Anterior cingulate cortex (tissue), 58 donors: ENCODE data around the gene ZNF586.
"Not testable (repeated sequence)": the region's sequence is repeated elsewhere in the genome, so short reads cannot be mapped to it uniquely, and the experiment has no call there.

ENCODE experiments used
- DNase-seq, 58 donors: peaks; one replicate each; lab custom pipeline; 2025; lab: John Stamatoyannopoulos, UW

ZNF586 gene

DNA sequence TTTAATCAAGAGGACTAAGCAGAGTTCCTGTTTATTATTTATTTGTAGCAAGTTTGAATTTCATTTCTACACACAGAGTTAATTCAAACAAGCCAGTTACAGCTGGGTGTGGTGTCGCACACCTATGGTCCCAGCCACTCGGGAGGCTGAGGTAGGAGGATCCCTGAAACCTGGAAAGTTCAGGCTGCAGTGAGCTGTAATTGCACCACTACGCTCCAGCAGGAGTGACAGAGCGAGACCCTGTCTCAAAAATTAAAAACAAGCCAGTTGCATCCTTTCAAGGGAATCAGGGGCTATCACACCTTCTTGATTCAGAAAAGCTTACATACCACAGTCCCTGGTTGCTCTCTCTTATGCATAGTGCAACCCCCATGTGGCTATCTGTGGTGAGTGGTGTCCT lies 19.8 kb downstream of the ZNF586 start:
- DNase-seq, result no peak

DNA sequence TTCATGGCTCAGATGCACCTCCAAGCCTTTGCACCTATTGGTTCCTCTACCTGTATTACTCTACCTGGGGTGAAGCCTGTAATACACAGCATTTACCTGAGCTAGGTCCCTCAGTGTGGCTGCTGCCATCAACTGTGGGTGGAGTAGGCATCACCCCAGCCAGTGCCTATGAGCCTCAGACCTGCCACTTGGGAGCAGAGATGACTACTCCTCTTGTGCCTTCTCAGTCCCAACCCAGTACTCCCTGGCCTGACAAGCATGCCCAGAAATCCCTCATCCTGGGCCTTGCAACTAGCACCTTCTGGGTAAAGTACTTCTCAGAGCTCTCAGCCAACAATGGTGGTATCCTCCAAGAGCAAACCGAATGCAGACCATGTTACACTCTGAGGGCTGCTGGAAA lies 27.1 kb downstream of the ZNF586 start:
- DNase-seq, result not testable (repeated sequence)

DNA sequence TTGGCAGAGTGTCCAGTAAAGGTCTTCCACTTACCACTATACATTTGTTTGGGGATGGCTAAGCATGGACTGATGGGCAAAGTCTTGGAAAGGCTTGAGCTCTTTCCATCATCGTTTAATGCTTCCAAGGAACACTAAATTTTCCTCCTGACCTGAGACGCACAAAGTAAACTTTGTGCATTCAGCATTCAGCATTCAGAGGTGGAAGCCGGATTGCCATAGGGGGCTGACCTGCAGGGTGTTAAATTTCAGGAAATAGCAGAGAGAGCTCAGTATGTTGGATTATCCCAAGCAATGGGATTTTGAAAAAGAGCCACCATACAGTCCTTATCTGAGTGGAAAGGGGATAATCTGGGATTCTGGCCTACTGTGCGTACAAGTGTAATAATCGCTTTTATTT lies 31.2 kb downstream of the ZNF586 start:
- DNase-seq, result no peak

DNA sequence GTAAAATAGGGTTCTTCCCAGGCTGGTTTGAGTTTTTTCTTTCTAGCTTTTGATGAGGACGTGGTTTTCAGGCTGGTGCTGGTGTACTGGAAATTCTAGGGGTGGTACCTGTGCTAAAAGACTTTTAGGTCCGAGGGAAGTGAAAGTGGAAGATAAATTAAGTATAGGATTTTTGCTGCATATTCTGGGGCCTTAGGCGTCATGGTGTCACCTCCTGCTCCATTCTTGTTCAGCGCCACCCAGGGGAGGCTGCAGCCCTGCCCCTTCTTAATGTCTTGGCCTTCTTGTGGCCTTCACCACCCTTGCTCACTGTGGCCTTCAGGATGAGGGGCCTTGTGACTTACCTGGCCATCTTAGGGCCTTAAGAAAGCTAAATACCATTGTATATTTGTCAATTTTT lies 32.8 kb downstream of the ZNF586 start:
- DNase-seq, result no peak

DNA sequence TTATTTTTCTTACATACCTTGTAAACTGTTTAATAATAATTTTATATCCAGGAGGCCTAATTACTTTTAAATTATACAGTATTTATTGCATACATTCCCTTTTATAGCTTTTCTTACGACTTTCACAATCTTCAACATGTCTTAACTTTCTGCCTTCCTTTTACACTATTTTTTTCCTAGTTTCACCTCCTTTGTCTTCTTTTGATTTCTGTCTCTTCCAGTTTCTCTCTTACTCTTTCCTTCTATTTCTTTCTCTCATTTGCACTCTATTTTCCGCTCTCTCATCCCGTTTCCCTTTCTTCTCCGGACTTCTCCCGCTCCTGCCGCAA lies 33.8 kb downstream of the ZNF586 start:
- DNase-seq, result no peak

DNA sequence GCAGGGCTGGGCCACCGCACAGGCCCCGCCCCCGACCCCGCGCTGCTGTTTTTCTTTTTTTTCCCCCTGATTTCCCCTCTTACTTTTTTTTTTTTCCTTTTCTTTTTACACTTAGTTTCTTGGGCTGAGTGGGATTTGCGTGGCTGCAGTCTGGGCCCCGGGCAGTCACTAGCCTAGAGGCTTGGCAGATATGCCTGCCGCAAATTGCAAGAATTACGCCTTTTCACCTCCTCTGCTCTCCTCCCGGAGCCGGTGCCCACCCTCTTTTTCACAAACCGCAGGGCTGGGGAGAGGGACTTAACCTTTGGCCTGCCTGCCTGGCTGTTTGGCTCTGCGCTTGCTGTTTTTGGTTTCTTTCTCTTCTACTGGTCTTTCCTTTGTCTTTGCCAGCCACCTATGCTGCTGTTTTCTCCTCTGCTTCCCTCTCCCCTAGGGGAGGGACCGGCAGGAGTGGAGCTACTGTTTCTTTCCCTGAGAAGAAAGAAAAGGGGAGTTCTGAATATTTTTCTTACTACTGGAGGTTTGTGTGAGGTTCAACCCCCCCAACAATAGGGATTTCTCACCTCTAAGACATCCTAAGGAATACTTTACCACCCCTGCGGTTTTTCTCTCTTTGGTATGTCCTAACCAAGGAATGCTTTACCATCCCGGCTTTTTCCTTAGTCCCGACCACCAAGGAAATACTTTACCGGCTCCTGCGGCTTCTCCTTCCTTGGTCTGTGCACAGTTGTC lies 34.3 kb downstream of the ZNF586 start:
- peak in 12 of 58 donors; percentile 2 to 18 (median 4) for DNase-seq

DNA sequence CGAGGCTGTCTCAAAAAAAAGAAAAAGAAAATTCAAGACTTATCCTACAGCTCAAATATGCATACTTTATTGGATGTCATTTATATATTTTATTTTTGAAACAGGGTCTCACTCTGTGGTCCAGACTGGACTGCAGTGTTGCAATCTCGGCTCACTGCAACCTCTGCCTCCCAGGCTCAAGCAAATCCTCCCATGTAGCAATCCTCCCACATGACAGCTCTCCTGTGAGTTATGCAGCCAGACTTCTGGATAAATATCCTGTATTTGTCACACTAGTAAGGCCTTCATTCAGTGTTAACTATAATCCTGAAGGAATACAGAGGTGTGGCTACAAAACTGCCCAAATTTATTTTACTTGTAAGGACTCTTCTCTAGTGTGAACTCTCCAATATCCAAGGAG lies 38.1 kb downstream of the ZNF586 start:
- no peak for DNase-seq

DNA sequence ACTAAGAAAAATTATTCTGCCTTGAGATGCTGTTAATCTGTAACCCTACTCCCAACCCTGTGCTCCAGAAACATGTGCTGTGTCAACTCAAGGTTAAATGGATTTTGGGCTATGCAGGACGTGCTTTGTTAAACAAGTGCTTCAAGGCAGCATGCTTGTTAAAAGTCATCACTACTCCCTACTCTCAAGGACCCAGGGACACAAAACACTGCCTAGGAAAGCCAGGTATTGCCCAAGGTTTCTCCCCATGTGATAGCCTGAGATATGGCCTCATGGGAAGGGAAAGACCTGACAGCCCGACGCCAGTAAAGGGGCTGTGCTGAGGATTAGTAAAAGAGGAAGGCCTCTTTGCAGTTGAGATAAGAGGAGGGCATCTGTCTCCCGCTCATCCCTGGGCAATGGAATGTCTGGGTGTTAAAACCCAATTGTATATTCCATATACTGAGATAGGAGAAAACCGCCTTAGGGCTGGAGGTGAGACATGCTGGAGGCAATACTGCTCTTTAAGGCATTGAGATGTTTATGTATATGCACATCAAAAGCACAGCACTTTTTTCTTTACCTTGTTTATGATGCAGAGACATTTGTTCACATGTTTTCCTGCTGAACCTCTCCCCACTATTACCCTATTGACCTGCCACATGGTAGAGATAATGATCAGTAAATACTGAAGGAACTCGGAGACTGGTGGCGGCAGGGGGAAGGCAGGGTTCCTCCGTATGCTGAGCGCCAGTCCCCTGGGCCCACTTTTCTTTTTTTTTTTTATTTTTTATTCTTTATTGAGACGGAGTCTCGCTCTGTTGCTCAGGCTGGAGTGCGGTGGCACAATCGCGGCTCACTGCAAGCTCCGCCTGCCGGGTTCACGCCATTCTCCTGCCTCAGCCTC lies 41.2 kb downstream of the ZNF586 start:
- not testable (repeated sequence) for DNase-seq

DNA sequence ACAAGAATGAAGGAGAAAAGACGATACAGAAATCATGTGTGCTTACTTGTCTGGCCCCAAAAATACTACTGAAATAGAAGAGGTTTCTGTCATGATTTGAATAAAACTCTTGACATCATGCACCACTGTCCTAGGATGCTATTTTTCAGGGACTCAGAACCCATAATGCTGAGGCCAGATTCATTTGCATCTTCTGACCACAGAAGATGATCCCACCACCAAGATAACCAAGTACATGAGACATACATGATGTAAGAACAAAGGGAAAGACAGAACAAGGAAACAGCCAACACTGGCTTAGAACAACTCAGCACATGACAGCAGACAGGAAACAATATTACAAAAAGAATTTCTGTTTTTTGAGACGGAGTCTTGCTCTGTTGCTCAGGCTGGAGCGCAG lies 42.8 kb downstream of the ZNF586 start:
- no peak for DNase-seq

DNA sequence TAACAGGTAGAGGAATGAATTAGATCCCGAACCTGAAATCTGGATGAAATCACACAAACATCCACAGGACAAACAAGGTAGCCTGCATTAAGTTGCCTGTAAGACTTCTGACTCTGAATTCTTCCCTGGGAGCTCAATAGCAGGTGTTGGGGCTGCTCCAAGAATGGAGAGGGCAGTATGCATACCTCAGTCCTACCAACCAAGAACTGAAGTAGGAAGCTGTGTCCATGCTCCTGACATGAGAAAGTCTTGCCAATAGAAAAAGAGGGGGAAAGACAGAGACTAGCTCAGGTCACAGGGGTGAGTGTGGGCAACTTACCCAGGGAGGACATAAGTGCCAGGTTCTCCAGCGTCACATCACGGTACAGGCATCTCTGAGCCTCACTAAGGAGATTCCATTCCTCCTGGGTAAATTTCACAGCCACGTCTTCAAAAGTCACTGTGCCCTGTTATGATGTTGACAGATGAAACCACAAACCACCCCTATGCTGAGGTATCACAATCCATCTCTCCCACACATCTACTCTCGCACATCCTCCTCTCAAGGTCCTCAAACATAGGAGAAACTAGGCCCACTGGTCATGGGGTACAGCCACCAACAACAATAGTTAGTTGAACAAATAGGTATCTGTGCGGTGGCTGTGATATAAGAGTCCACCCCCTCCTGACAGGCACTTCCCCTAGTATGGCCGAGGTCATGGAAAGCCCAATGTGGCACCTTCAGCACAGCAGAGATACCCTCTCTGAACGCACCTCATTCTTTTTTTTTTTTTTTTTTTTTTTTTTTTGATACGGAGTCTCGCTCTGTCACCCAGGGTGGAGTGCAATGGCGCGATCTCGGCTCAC lies 43.7 kb downstream of the ZNF586 start:
- DNase-seq, result not testable (repeated sequence)

DNA sequence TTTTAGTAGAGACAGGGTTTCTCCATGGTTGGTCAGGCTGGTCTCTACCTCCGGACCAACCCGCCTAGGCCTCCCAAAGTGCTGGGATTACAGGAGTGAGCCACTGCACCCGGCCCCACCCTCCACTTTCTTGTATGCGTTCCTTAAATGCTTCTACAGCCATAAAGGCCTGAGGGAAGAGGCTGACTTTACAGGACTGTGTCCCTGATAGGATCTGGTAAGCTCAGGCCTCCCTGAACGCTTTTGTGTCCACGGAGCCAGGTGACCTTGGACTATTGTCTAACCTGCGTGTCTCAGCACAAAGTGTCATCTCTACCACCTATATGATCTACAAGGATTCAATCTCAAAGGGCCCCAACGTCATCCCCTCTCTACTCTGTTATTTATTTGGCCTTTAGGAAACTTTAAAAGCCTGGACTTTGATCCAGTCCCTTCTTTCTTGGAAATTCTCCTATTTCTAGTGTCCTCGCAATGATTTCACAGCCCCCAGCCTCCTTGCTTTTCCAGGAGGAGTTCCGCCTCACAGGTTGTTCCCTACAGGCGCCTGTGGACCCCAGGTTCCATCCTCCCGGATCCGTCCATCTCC lies 44.5 kb downstream of the ZNF586 start:
- no peak for DNase-seq

DNA sequence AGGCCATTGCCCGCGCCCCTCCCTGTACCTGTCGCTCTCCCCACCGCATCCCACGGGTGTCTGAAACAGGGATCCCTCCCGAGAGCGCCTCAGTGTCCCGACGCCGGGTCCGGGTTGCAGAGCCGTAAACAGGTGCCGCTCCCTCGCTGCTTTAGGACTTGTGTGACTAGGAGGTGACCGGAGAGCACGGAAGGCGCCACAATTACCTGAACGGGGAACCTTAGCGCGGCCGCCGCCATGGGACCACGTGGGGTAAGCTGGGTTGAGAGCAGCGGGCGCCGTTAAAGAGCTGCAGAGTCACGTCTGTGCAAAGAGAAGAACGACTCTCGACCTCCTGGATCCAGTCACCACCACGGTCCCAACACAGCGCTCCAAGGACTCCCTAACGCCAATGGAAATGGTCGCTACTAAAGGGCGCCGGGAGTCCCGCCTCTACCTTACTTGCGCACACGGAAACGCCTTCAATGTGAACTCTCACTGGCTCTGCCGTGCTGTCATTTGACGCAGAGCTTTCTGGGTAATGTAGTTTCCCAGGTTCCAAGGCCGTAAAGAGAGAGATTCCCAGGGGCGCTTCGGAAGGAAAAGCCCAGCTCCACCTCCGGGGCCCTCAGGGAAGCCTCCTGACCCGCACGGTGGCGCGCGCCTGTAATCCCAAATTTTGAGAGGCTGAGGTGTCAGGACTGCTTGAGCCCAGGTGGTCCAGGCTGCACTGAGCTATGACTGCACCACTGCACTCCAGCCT lies 45.2 kb downstream of the ZNF586 start, which contains the start of gene ZNF552:
Gene ZNF552, minus strand, starts transcription at position 409 of the 742 bp plus-strand sequence. Its CDS starts 170 bp downstream, at position 239.
- peak; percentile 23 to 92 (median 78) for DNase-seq

DNA sequence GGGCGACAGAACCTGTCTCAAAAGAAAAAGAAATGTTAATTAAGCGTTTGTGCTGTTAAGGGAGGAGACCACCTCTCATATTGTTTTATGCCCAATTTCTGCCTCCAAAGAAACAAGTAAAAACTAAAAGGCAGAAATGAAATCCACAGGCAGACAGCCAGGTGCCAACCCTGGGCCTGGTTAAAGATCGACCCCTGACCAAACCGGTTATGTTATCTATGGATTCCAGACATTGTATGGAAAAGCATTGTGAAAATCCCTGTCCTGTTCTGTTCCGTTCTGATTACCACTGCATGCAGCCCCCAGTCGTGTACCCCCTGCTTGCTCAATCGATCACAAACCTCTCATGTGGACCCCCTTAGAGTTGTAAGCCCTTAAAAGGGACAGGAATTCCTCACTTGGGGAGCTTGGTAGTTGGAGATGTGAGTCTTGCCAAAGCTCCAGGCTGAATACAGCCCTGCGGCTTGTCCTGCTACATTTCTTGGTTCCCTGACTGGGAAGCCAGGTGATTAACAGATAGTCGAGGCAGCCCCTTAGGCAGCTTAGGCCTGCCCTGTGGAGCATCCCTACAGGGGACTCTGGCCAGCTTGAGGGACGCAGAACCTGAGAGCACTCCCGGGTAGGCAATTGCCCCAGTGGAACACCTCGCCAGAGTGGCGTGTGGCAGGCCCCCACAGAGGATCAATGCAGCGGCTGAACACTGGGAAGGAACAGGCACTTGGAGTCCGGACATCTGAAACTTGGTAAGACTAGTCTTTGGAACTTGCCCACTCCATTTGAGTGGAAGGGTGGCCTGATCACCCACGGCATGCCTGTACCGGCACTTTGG lies 46.0 kb downstream of the ZNF586 start:
- peak in 1 of 58 donors; percentile 1 for DNase-seq

DNA sequence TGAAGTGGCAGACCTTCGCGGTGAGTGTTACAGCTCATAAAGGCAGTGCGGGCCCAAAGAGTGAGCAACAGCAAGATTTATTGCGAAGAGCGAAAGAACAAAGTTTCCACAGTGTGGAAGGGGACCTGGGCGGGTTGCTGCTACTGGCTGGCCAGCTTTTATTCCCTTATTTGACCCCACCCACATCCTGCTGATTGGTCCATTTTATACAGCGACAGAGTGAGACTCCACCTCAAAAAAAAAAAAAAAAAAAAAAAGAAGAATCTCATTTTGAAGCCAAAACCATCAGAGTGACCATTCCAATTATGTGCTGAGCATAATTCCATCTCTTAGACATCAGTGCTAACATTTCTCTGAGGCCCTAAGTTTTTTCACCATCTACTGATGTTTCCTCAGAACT lies 47.2 kb downstream of the ZNF586 start:
- no peak for DNase-seq

DNA sequence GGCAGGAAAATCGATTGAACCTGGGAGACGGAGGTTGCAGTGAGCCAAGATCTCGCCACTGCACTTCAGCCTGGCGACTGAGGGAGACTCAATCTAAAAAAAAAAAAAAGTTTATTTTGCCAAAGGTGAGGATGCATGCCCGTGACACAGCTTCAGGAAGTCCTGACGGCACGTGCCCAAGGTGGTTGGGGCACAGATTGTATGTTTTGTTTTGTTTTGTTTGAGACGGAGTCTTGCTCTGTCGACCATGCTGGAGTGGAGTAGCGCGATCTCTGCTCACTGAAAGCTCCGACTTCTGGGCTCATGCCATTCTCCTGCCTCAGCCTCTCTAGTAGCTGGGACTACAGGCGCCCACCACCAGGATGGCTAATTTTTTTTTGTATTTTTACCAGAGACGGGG lies 48.5 kb downstream of the ZNF586 start:
- DNase-seq, result no peak

DNA sequence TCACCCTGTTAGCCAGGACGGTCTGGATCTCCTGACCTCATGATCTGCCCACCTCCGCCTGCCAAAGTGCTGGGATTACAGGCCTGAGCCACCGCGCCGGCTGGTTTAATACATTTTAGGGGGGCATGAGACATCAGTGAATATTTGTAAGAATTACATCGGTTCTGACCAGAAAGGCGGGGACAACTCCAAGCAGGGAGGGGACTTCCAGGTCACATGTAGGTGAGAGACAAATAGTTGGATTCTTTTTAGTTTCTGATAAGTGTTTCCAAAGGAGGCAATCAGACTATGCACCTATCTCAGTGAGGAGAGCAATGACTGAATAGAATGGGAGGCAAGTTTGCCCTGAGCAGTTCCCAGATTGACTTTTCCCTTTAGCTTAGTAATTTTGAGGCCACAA lies 48.9 kb downstream of the ZNF586 start:
- no peak for DNase-seq

DNA sequence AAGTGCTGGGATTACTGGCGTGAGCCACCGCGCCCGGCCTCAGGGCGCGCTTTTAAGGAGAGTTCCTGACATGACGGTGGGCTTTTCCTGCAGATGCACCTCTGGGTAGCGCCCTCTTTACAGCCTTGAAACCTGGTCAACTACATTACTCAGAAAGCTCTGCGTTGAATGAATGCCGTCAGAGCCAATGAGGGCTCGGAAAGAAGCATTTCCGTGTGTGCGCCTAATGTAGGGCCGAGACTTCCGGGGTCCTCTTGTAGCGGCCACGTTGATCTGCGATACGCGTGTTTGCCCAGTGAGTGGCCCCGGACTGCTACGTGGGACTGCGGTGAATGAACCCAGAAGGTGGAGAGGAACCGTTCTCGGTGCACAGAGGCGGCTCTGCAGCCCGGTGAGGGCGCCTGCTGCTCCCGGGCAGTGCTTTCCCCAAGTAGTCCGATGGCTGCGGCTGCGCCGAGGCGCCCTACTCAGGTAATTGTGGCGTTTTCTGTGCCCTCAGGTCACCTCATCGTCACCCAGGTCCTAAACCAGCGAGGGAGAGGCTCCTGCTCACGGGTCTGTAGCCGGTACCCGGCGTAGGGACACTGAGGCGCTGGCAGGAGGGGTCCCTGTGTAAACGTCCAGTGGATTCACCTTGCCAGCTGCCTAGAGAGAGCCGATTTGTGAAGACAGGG lies 50.1 kb downstream of the ZNF586 start:
- DNase-seq, result peak in 57 of 58 donors; percentile 23 to 91 (median 75)

DNA sequence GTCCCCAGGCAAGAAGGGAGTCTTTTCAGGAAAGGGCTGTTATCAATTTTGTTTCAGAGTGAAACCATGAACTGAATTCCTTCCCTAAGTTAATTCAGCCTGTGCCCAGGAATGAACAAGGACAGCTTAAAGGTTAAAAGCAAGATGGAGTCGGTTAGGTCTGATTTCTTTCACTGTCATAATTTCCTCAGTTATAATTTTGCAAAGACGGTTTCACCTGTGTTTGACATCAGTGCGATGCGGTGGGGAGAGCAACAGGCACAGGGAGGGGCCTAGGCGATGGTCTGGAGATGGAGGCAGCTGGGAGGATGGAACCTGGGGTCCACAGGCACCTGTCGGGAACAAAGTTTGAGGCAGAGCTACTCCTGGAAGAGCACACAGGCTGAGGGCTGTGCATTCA lies 51.1 kb downstream of the ZNF586 start:
- DNase-seq, result no peak
